Stomach (tissue), 9 donors: Measurements from ENCODE around the gene NTN1. TPM values are rescaled to one million over a fixed set of nuclear protein-coding genes. Genes with fewer than 3 reads are reported as not detected.

Source experiments
- DNase-seq, 2 donors: peaks; one replicate each; pipeline versions ENCODE4 v3.0.0 to v3.0.0-alpha.2; 2013 to 2019
- H3K27ac ChIP-seq, 5 donors: fragments of 200-600 bp in 4 of 5; sonication (generic) in 4 of 5; one replicate each; pipeline ENCODE4 v1.5.1; 2013 to 2019; ENCODE audit warnings: mild to moderate bottlenecking in 1 of 5, moderate library complexity in 1 of 5
- H3K27me3 ChIP-seq, 3 donors: fragments of 200-600 bp; sonication (generic); one replicate each; pipeline ENCODE4 v1.5.1; 2017 to 2019; ENCODE audit warnings: mixed run types in 1 of 3
- H3K36me3 ChIP-seq, 4 donors: fragments of 200-600 bp; sonication (generic); 1 replicate in 3 of 4; 2 replicates in 1 of 4; pipeline ENCODE4 v1.5.1; 2016 to 2019
- H3K4me1 ChIP-seq, 4 donors: fragments of 200-600 bp; sonication (generic); one replicate each; pipeline ENCODE4 v1.5.1; 2016 to 2019
- H3K4me3 ChIP-seq, 4 donors: fragments of 200-600 bp; sonication (generic) in 3 of 4; one replicate each; pipeline ENCODE4 v1.5.1; 2016 to 2019; ENCODE audit warnings: mild to moderate bottlenecking in 1 of 4
- H3K9me3 ChIP-seq, 4 donors: fragments of 200-600 bp; sonication (generic); one replicate each; pipeline ENCODE4 v1.5.1; 2016 to 2019
- EP300 ChIP-seq: sonication (generic); formaldehyde crosslinking; IDR thresholded peaks from one replicate; pipeline ENCODE4 v1.6.1; 2017; ENCODE audit warnings: antibody characterized with exemption
- POLR2A ChIP-seq, 4 donors: fragments of 450-650 bp; IDR thresholded peaks; one replicate each; pipeline ENCODE4 v1.6.1; 2016; ENCODE audit warnings: antibody characterized with exemption in 4 of 4, control low read depth in 2 of 4, mild to moderate bottlenecking in 1 of 4, moderate library complexity in 1 of 4
- POLR2AphosphoS5 ChIP-seq, 3 donors: sonication (generic); formaldehyde crosslinking; IDR thresholded peaks; one replicate each; pipeline ENCODE4 v1.6.1; 2016; ENCODE audit warnings: antibody characterized with exemption in 3 of 3
- WGBS, 5 donors: extraction: QIAGEN DNeasy Blood & Tissue Kit in 3 of 5; methylation state at CpG; one replicate each; pipeline versions ENCODE4 v1.1.5 to v1.1.7; 2013 to 2018; 5-methylcytosine and 5-hydroxymethylcytosine counted together
- intact Hi-C: fragments of 100-400 bp; cut with DNase I; formaldehyde crosslinking; loops from one replicate; pipeline ENCODE4 v1.15.1; 2023; ENCODE audit warnings: low total_unique reads
- polyA plus RNA-seq, 3 donors: library from polyadenylated mRNA; stranded (reverse); fragments of 200-250 nt; gene quantifications; one replicate each; pipeline ENCODE4 v1.2.3, GENCODE V29; 2013
- total RNA-seq, 5 donors: library from RNA; depleted of rRNA; stranded (reverse); fragments of >200 nt; gene quantifications; one replicate each; pipeline versions ENCODE4 v1.1.0 to v1.2.3, GENCODE V29; 2014 to 2016
- TF ChIP-seq, protein P1 (sequence below), 7 experiments: fragments of 450-650 bp in 4 of 7; fragments of 200-600 bp in 3 of 7; sonication (generic) in 3 of 7; IDR thresholded peaks; one replicate each; pipeline ENCODE4 v1.5.1; 2016 to 2019; ENCODE audit warnings: antibody characterized with exemption in 7 of 7, control low read depth in 2 of 7, mild to moderate bottlenecking in 1 of 7
- donor health status: healthy with polysubstance abuse.
- donor health status: Bipolar disorder and iron deficiency.
- donor health status: healthy.

NTN1 gene
- total and polyA plus RNA-seq, 8 donors = 2.9 to 56.2 (median 9.0) TPM

DNA sequence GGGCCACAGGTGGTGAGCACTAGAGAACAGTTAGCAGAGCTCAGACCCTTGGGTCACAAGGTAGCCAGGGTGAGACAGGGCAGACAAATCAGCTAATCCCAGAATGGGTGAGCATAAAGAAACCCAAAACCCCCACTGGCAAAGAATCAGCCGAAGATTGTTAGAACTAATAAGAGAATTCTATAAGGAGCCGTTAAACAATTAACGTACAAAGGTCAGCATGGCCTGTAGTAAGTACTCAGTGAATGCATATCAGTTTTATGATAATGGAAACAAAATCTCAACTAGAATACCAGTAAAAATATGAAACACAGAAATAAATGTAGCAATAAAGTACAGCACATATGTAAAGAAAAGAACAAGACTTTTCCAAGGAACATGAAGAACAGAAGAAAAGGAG is 168.6 kb downstream of the NTN1 start:
- no peak for DNase-seq
- TF ChIP-seq POLR2A (IDR thresholded peaks at IDR 0.05) (no peak), POLR2AphosphoS5 (IDR thresholded peaks at IDR 0.05) (no peak), EP300 (no peak)
- TF ChIP-seq, protein P1, sequence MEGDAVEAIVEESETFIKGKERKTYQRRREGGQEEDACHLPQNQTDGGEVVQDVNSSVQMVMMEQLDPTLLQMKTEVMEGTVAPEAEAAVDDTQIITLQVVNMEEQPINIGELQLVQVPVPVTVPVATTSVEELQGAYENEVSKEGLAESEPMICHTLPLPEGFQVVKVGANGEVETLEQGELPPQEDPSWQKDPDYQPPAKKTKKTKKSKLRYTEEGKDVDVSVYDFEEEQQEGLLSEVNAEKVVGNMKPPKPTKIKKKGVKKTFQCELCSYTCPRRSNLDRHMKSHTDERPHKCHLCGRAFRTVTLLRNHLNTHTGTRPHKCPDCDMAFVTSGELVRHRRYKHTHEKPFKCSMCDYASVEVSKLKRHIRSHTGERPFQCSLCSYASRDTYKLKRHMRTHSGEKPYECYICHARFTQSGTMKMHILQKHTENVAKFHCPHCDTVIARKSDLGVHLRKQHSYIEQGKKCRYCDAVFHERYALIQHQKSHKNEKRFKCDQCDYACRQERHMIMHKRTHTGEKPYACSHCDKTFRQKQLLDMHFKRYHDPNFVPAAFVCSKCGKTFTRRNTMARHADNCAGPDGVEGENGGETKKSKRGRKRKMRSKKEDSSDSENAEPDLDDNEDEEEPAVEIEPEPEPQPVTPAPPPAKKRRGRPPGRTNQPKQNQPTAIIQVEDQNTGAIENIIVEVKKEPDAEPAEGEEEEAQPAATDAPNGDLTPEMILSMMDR (IDR thresholded peaks at IDR 0.05) = no peak
- Histone ChIP-seq H3K36me3 (no peaks in the 10 kb centered on the region), H3K4me3 (no peak overlapping the region), H3K9me3 (no peaks in the 10 kb centered on the region), H3K27me3 (no peaks in the 10 kb centered on the region), H3K27ac (no peak overlapping the region), H3K4me1 (peaks cover 0 to 13% (median 6%) of the 10 kb centered on the region in 4 donors)
- intact Hi-C loops = no loop called here
- 38 to 59% (median 49%) methylated on average over 3 of the region's 3 CpGs for WGBS, 5 donors

DNA sequence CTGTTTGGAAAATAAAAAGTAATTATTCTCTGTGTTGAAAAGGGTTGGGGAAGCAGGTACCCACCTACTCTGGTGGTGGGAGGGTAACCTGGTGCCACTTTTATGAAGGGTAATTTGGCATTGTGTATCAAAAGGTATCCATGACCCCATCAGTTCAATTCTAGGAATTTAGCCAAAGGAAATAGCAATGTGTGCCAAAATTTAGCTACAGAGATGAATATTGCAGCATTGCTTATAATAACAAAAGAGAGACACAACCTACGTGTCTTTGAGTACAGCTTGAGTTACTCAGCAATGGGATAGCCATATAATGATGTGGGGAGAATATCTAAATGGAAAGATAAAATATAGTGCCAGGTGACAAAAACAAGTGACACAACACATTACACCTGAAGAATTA is 170.7 kb downstream of the NTN1 start:
- H3K27me3 ChIP-seq = no peaks in the 10 kb centered on the region
- H3K9me3 ChIP-seq = no peaks in the 10 kb centered on the region
- no peak overlapping the region for H3K4me3 ChIP-seq
- no peak for TF ChIP-seq POLR2A (IDR thresholded peaks at IDR 0.05)
- TF ChIP-seq EP300 = no peak
- TF ChIP-seq, protein P1 (IDR thresholded peaks at IDR 0.05) = no peak
- TF ChIP-seq POLR2AphosphoS5 (IDR thresholded peaks at IDR 0.05) = no peak
- no peak for DNase-seq
- WGBS, 5 donors = 16 to 34% (median 30%) methylated on average over 1 of the region's 1 CpG
- no peaks in the 10 kb centered on the region for H3K36me3 ChIP-seq
- H3K27ac ChIP-seq = no peak overlapping the region
- intact Hi-C loops = no loop called here
- peaks cover 0 to 5% (median 0%) of the 10 kb centered on the region in 4 donors for H3K4me1 ChIP-seq

DNA sequence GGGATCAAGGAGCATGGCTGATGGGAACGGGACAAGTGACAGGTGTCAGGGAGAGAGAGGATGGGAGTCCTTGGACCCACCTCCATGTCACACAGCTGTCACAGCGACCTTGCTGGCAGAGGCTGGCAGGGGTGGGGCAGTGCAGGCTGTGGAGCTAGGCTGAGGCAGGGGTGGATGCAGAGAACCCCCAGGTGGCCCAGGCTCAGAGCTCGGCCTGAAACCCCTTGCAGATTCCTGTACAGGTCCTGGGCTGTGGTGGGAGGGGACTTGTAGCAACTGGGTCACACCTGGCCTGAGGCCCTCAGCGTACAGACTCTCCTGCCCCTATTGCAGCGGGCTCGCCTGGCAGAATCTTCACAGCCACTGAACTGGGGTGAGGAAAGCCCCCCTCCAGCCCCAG is 174.1 kb downstream of the NTN1 start:
- Histone ChIP-seq H3K27me3 (no peaks in the 10 kb centered on the region), H3K27ac (no peak overlapping the region), H3K4me1 (peaks cover 0 to 5% (median 0%) of the 10 kb centered on the region in 4 donors), H3K9me3 (no peaks in the 10 kb centered on the region), H3K4me3 (no peak overlapping the region), H3K36me3 (peaks cover 0 to 3% (median 0%) of the 10 kb centered on the region in 4 donors)
- TF ChIP-seq, protein P1 (IDR thresholded peaks at IDR 0.05) = no peak
- TF ChIP-seq EP300 = no peak
- TF ChIP-seq POLR2AphosphoS5 (IDR thresholded peaks at IDR 0.05) = no peak
- no peak for TF ChIP-seq POLR2A (IDR thresholded peaks at IDR 0.05)
- no peak for DNase-seq
- intact Hi-C loops = no loop called here
- 86 to 97% (median 93%) methylated on average over 4 to 6 of the region's 6 CpGs for WGBS, 5 donors

DNA sequence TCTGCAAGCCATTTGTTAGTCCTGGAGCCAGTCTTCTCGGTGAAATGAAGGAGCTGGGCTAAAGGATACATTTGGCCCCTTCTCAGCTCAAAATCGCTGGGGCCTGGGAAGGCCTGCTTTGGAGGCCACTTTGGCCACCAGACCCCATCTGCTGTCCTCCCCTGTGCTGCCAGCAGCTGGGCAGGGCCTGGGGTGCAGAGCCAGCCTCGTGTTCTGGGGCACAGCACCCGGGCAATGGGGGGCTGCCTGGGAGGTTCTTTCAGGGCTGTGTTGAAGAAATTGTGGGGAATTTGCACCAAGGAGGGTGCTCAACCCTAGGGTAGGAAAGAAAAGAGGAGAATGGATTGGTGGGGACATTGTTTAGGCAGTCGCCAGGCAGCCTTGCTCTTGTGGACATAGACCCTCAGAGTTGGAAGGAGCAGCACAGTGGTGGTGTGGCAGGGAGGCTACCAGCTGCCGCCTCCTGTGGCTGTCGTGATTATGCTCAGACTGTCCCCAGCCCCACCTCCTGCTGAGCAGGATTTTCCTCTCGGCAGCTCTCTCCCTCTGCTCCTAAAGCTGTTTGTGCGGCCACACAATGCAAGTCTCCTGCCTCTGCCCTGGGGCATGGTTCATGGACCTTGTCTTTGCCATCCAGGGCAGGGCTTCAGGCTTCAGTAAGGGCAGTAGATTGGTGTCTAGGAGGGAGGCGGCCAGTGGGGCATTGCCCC is 174.8 kb downstream of the NTN1 start:
- intact Hi-C loops = no loop called here
- TF ChIP-seq EP300 (no peak), POLR2A (IDR thresholded peaks at IDR 0.05) (no peak), POLR2AphosphoS5 (IDR thresholded peaks at IDR 0.05) (no peak)
- TF ChIP-seq, protein P1 (IDR thresholded peaks at IDR 0.05) = no peak
- Histone ChIP-seq H3K36me3 (peaks cover 0 to 3% (median 0%) of the 10 kb centered on the region in 4 donors), H3K4me3 (no peak overlapping the region), H3K9me3 (no peaks in the 10 kb centered on the region), H3K4me1 (peaks cover 0 to 5% (median 0%) of the 10 kb centered on the region in 4 donors), H3K27me3 (no peaks in the 10 kb centered on the region), H3K27ac (no peak overlapping the region)
- WGBS, 5 donors = 52 to 83% (median 61%) methylated on average over 10 of the region's 10 CpGs
- peak in 1 of 2 donors; percentile 71 for DNase-seq
